Measurements from ENCODE around the gene MYBPC1.

Gene MYBPC1

GRCh38 chr12:101590383-101590782 lies 4.4 kb upstream of the MYBPC1 start:
- H3K4me3 ChIP-seq (ENCODE audit: low read length in 2 of 2) = no peak overlapping the region
- H4K8ac ChIP-seq (ENCODE audit: low read depth, low read length) = no peak overlapping the region
- no peak overlapping the region for H2AK5ac ChIP-seq (ENCODE audit: low read depth, low read length)
- WGBS, 2 donors (ENCODE audit: extremely low coverage in 2 of 2, insufficient read length in 2 of 2, insufficient replicate concordance in 1 of 2) = no CpG with 5 or more reads among the region's 3 CpGs
- H3K79me1 ChIP-seq (ENCODE audit: low read depth, low read length) = no peaks in the 10 kb centered on the region
- no peak overlapping the region for H3K14ac ChIP-seq (ENCODE audit: low read length)
- no peaks in the 10 kb centered on the region for H3K4me1 ChIP-seq (ENCODE audit: control insufficient read depth in 2 of 2, insufficient read depth in 1 of 2, low read depth in 1 of 2, low read length in 2 of 2)
- H3K36me3 ChIP-seq (replicated peaks in 1 of 2; ENCODE audit: control insufficient read depth in 2 of 2, insufficient read depth in 2 of 2, low read length in 2 of 2) = no peaks in the 10 kb centered on the region
- no peak overlapping the region for H2BK5ac ChIP-seq (ENCODE audit: low read length)
- no peak overlapping the region for H3K4me2 ChIP-seq (ENCODE audit: insufficient read depth, low read length, poor library complexity, severe bottlenecking)
- no peak overlapping the region for H2BK120ac ChIP-seq (ENCODE audit: low read depth, low read length)
- no peak overlapping the region for H3K9ac ChIP-seq (ENCODE audit: low read depth, low read length, poor library complexity)
- no peak overlapping the region for H2AFZ ChIP-seq (ENCODE audit: low read length)
- no peaks in the 10 kb centered on the region for H3K27me3 ChIP-seq (ENCODE audit: control insufficient read depth in 3 of 3, insufficient read depth in 3 of 3, low read depth in 1 of 3, low read length in 3 of 3)
- no peak overlapping the region for H2BK15ac ChIP-seq (ENCODE audit: low read length)
- H3K23ac ChIP-seq (ENCODE audit: low read depth, low read length, poor library complexity) = no peak overlapping the region
- H3K4ac ChIP-seq (ENCODE audit: low read length) = no peak overlapping the region
- no peak overlapping the region for H3K18ac ChIP-seq (ENCODE audit: low read length)
- no peak overlapping the region for H4K91ac ChIP-seq (ENCODE audit: low read depth, low read length, poor library complexity)
- no peak overlapping the region for H3K27ac ChIP-seq (replicated peaks; ENCODE audit: low read length)
- no peaks in the 10 kb centered on the region for H3K9me3 ChIP-seq (replicated peaks in 1 of 2; ENCODE audit: control insufficient read depth in 2 of 2, insufficient read depth in 1 of 2, low read depth in 1 of 2, low read length in 2 of 2)
- no peak overlapping the region for H2BK12ac ChIP-seq (ENCODE audit: low read length)
- DNase-seq (ENCODE audit: low spot score) = no peak

GRCh38 chr12:101591781-101592180 lies 3.0 kb upstream of the MYBPC1 start:
- Histone ChIP-seq H2AK5ac (ENCODE audit: low read depth, low read length) (no peak overlapping the region), H3K4me2 (ENCODE audit: insufficient read depth, low read length, poor library complexity, severe bottlenecking) (no peak overlapping the region), H3K79me1 (ENCODE audit: low read depth, low read length) (no peaks in the 10 kb centered on the region), H3K4me1 (ENCODE audit: control insufficient read depth in 2 of 2, insufficient read depth in 1 of 2, low read depth in 1 of 2, low read length in 2 of 2) (no peaks in the 10 kb centered on the region), H3K27ac (replicated peaks; ENCODE audit: low read length) (no peak overlapping the region), H4K91ac (ENCODE audit: low read depth, low read length, poor library complexity) (no peak overlapping the region), H2BK15ac (ENCODE audit: low read length) (no peak overlapping the region), H3K18ac (ENCODE audit: low read length) (no peak overlapping the region), H2BK12ac (ENCODE audit: low read length) (no peak overlapping the region), H3K23ac (ENCODE audit: low read depth, low read length, poor library complexity) (no peak overlapping the region), H4K8ac (ENCODE audit: low read depth, low read length) (no peak overlapping the region), H3K4me3 (ENCODE audit: low read length in 2 of 2) (no peak overlapping the region), H2BK120ac (ENCODE audit: low read depth, low read length) (no peak overlapping the region), H3K9me3 (replicated peaks in 1 of 2; ENCODE audit: control insufficient read depth in 2 of 2, insufficient read depth in 1 of 2, low read depth in 1 of 2, low read length in 2 of 2) (no peaks in the 10 kb centered on the region), H2AFZ (ENCODE audit: low read length) (no peak overlapping the region), H3K14ac (ENCODE audit: low read length) (no peak overlapping the region), H3K36me3 (replicated peaks in 1 of 2; ENCODE audit: control insufficient read depth in 2 of 2, insufficient read depth in 2 of 2, low read length in 2 of 2) (no peaks in the 10 kb centered on the region), H3K9ac (ENCODE audit: low read depth, low read length, poor library complexity) (no peak overlapping the region), H3K4ac (ENCODE audit: low read length) (no peak overlapping the region), H3K27me3 (ENCODE audit: control insufficient read depth in 3 of 3, insufficient read depth in 3 of 3, low read depth in 1 of 3, low read length in 3 of 3) (no peaks in the 10 kb centered on the region), H2BK5ac (ENCODE audit: low read length) (no peak overlapping the region)
- DNase-seq (ENCODE audit: low spot score) = no peak

GRCh38 chr12:101592448-101592847 lies 2.3 kb upstream of the MYBPC1 start:
- Histone ChIP-seq H3K23ac (ENCODE audit: low read depth, low read length, poor library complexity) (no peak overlapping the region), H4K8ac (ENCODE audit: low read depth, low read length) (no peak overlapping the region), H2BK12ac (ENCODE audit: low read length) (no peak overlapping the region), H3K18ac (ENCODE audit: low read length) (no peak overlapping the region), H3K9me3 (replicated peaks in 1 of 2; ENCODE audit: control insufficient read depth in 2 of 2, insufficient read depth in 1 of 2, low read depth in 1 of 2, low read length in 2 of 2) (no peaks in the 10 kb centered on the region), H3K9ac (ENCODE audit: low read depth, low read length, poor library complexity) (no peak overlapping the region), H3K27me3 (ENCODE audit: control insufficient read depth in 3 of 3, insufficient read depth in 3 of 3, low read depth in 1 of 3, low read length in 3 of 3) (no peaks in the 10 kb centered on the region), H2BK120ac (ENCODE audit: low read depth, low read length) (no peak overlapping the region), H2BK5ac (ENCODE audit: low read length) (no peak overlapping the region), H3K36me3 (replicated peaks in 1 of 2; ENCODE audit: control insufficient read depth in 2 of 2, insufficient read depth in 2 of 2, low read length in 2 of 2) (no peaks in the 10 kb centered on the region), H3K4me2 (ENCODE audit: insufficient read depth, low read length, poor library complexity, severe bottlenecking) (no peak overlapping the region), H4K91ac (ENCODE audit: low read depth, low read length, poor library complexity) (no peak overlapping the region), H2AK5ac (ENCODE audit: low read depth, low read length) (no peak overlapping the region), H2AFZ (ENCODE audit: low read length) (no peak overlapping the region), H3K4me1 (ENCODE audit: control insufficient read depth in 2 of 2, insufficient read depth in 1 of 2, low read depth in 1 of 2, low read length in 2 of 2) (no peaks in the 10 kb centered on the region), H3K27ac (replicated peaks; ENCODE audit: low read length) (no peak overlapping the region), H2BK15ac (ENCODE audit: low read length) (no peak overlapping the region), H3K79me1 (ENCODE audit: low read depth, low read length) (no peaks in the 10 kb centered on the region), H3K4ac (ENCODE audit: low read length) (no peak overlapping the region), H3K14ac (ENCODE audit: low read length) (no peak overlapping the region), H3K4me3 (ENCODE audit: low read length in 2 of 2) (no peak overlapping the region)
- no peak for DNase-seq (ENCODE audit: low spot score)
- no CpG with 5 or more reads among the region's 2 CpGs for WGBS, 2 donors (ENCODE audit: extremely low coverage in 2 of 2, insufficient read length in 2 of 2, insufficient replicate concordance in 1 of 2)

- Histone ChIP-seq H3K27me3 (ENCODE audit: control insufficient read depth in 3 of 3, insufficient read depth in 3 of 3, low read depth in 1 of 3, low read length in 3 of 3) (no peaks in the 10 kb centered on the region), H2BK120ac (ENCODE audit: low read depth, low read length) (no peak overlapping the region), H3K79me1 (ENCODE audit: low read depth, low read length) (no peaks in the 10 kb centered on the region), H3K18ac (ENCODE audit: low read length) (no peak overlapping the region), H4K8ac (ENCODE audit: low read depth, low read length) (no peak overlapping the region), H3K23ac (ENCODE audit: low read depth, low read length, poor library complexity) (no peak overlapping the region), H2BK15ac (ENCODE audit: low read length) (no peak overlapping the region), H3K4ac (ENCODE audit: low read length) (no peak overlapping the region), H2AFZ (ENCODE audit: low read length) (no peak overlapping the region), H4K91ac (ENCODE audit: low read depth, low read length, poor library complexity) (no peak overlapping the region), H3K9me3 (replicated peaks in 1 of 2; ENCODE audit: control insufficient read depth in 2 of 2, insufficient read depth in 1 of 2, low read depth in 1 of 2, low read length in 2 of 2) (no peaks in the 10 kb centered on the region), H2BK12ac (ENCODE audit: low read length) (no peak overlapping the region), H3K4me3 (ENCODE audit: low read length in 2 of 2) (no peak overlapping the region), H3K4me1 (ENCODE audit: control insufficient read depth in 2 of 2, insufficient read depth in 1 of 2, low read depth in 1 of 2, low read length in 2 of 2) (no peaks in the 10 kb centered on the region), H2BK5ac (ENCODE audit: low read length) (no peak overlapping the region), H2AK5ac (ENCODE audit: low read depth, low read length) (no peak overlapping the region), H3K27ac (replicated peaks; ENCODE audit: low read length) (no peak overlapping the region), H3K4me2 (ENCODE audit: insufficient read depth, low read length, poor library complexity, severe bottlenecking) (no peak overlapping the region), H3K9ac (ENCODE audit: low read depth, low read length, poor library complexity) (no peak overlapping the region), H3K14ac (ENCODE audit: low read length) (no peak overlapping the region), H3K36me3 (replicated peaks in 1 of 2; ENCODE audit: control insufficient read depth in 2 of 2, insufficient read depth in 2 of 2, low read length in 2 of 2) (no peaks in the 10 kb centered on the region)
- no CpG with 5 or more reads among the region's 4 CpGs for WGBS, 2 donors (ENCODE audit: extremely low coverage in 2 of 2, insufficient read length in 2 of 2, insufficient replicate concordance in 1 of 2)
- DNase-seq (ENCODE audit: low spot score) = no peak
Observed at GRCh38 chr12:101592921-101593320, 1.9 kb upstream of the MYBPC1 start.

All from neuronal stem cell (in vitro differentiated cells).